Glutamatergic neuron (in vitro differentiated cells): Measurements from ENCODE around the gene EPHA2. TPM values are rescaled to one million over a fixed set of nuclear protein-coding genes. Genes with fewer than 3 reads are reported as not detected.

ENCODE experiments used
- DNase-seq: peaks from one replicate; pipeline ENCODE4 v3.0.0; 2022
- H3K27ac Mint-ChIP-seq: one replicate; pipeline ENCODE4 v1.8.0; 2020; ENCODE audit warnings: mild to moderate bottlenecking, mixed read lengths, inconsistent platforms; ENCODE audit not compliant: unreplicated experiment
- H3K27me3 Mint-ChIP-seq: one replicate; pipeline ENCODE4 v1.8.0; 2020; ENCODE audit warnings: mild to moderate bottlenecking, moderate library complexity, mixed read lengths, inconsistent platforms; ENCODE audit not compliant: unreplicated experiment
- H3K36me3 Mint-ChIP-seq: one replicate; pipeline ENCODE4 v1.8.0; 2020; ENCODE audit warnings: mild to moderate bottlenecking, mixed read lengths, inconsistent platforms; ENCODE audit not compliant: unreplicated experiment
- H3K4me1 Mint-ChIP-seq: one replicate; pipeline ENCODE4 v1.8.0; 2020; ENCODE audit warnings: mild to moderate bottlenecking, low read depth, mixed read lengths, inconsistent platforms; ENCODE audit not compliant: unreplicated experiment
- H3K4me3 Mint-ChIP-seq: one replicate; pipeline ENCODE4 v1.8.0; 2020; ENCODE audit warnings: mild to moderate bottlenecking, mixed read lengths, inconsistent platforms; ENCODE audit not compliant: unreplicated experiment
- H3K9me3 Mint-ChIP-seq: one replicate; pipeline ENCODE4 v1.8.0; 2020; ENCODE audit warnings: mild to moderate bottlenecking, moderate library complexity, mixed read lengths, inconsistent platforms; ENCODE audit not compliant: unreplicated experiment
- CTCF ChIP-seq: fragments of 200-600 bp; sonication (generic); IDR thresholded peaks from one replicate; pipeline ENCODE4 v1.5.0; 2021; ENCODE audit not compliant: partially characterized antibody, unreplicated experiment
- total RNA-seq: library from RNA; stranded (reverse); fragmentation: NEBNext Ultra II Directional; extraction: Animal tissue kit (Norgen Biotek cat#: 25700); gene quantifications from one replicate; pipeline ENCODE4 v1.2.1, GENCODE V29; 2021; ENCODE audit not compliant: unreplicated experiment

The EPHA2 gene
- total RNA-seq, 1 donor from 2014 or later, result 0.29 TPM

- H3K9me3 Mint-ChIP-seq, result peaks cover 7% of the 10 kb centered on the region
- TF ChIP-seq CTCF, result no peak
- no peaks in the 10 kb centered on the region for H3K36me3 Mint-ChIP-seq
- peaks cover 3% of the 10 kb centered on the region for H3K4me1 Mint-ChIP-seq
- peaks cover 7% of the 10 kb centered on the region for H3K27me3 Mint-ChIP-seq
- no peak for DNase-seq
- no peak overlapping the region for H3K4me3 Mint-ChIP-seq
- no peak overlapping the region for H3K27ac Mint-ChIP-seq
Observed at GRCh38 chr1:16101623-16102022, 54.2 kb downstream of the EPHA2 start.

GRCh38 chr1:16099412-16099811 is 56.5 kb downstream of the EPHA2 start:
- H3K27ac Mint-ChIP-seq, result no peak overlapping the region
- no peak for DNase-seq
- no peak for TF ChIP-seq CTCF

GRCh38 chr1:16095447-16095846 is 60.4 kb downstream of the EPHA2 start:
- no peak for DNase-seq

More at GRCh38 chr1:16099412-16099811, 56.5 kb downstream of the EPHA2 start:
- Mint-ChIP-seq H3K36me3 (no peaks in the 10 kb centered on the region), H3K4me1 (peaks cover 3% of the 10 kb centered on the region), H3K4me3 (no peak overlapping the region), H3K9me3 (peaks cover 7% of the 10 kb centered on the region), H3K27me3 (peaks cover 8% of the 10 kb centered on the region)

GRCh38 chr1:16094453-16095158 is 61.3 kb downstream of the EPHA2 start:
- no peak overlapping the region for H3K27ac Mint-ChIP-seq

More at GRCh38 chr1:16095447-16095846, 60.4 kb downstream of the EPHA2 start:
- Mint-ChIP-seq H3K27me3 (peaks cover 6% of the 10 kb centered on the region), H3K27ac (no peak overlapping the region), H3K4me1 (peaks cover 3% of the 10 kb centered on the region), H3K36me3 (no peaks in the 10 kb centered on the region), H3K4me3 (no peak overlapping the region), H3K9me3 (peaks cover 4% of the 10 kb centered on the region)
- no peak for TF ChIP-seq CTCF

More at GRCh38 chr1:16094453-16095158, 61.3 kb downstream of the EPHA2 start:
- no peak for DNase-seq
- H3K4me1 Mint-ChIP-seq, result peaks cover 3% of the 10 kb centered on the region
- H3K9me3 Mint-ChIP-seq, result peaks cover 4% of the 10 kb centered on the region
- no peaks in the 10 kb centered on the region for H3K36me3 Mint-ChIP-seq
- H3K27me3 Mint-ChIP-seq, result peaks cover 6% of the 10 kb centered on the region
- TF ChIP-seq CTCF, result no peak
- no peak overlapping the region for H3K4me3 Mint-ChIP-seq
